GM23248 (cell line): Measurements from ENCODE around the gene SLC25A51.

Experiments
- EZH2 ChIP-seq: fragments of 200-600 bp; sonication (generic); IDR thresholded peaks from 2 replicates; pipeline ENCODE4 v1.6.1; 2018; ENCODE audit warnings: antibody characterized with exemption, mild to moderate bottlenecking; ENCODE audit not compliant: insufficient read depth, poor library complexity, severe bottlenecking
- EZH2phosphoT487 ChIP-seq: fragments of 200-600 bp; sonication (generic); IDR thresholded peaks from 2 replicates; pipeline ENCODE4 v1.6.1; 2018; ENCODE audit warnings: antibody characterized with exemption, moderate library complexity, mild to moderate bottlenecking, low read depth; ENCODE audit not compliant: insufficient read depth

DNA sequence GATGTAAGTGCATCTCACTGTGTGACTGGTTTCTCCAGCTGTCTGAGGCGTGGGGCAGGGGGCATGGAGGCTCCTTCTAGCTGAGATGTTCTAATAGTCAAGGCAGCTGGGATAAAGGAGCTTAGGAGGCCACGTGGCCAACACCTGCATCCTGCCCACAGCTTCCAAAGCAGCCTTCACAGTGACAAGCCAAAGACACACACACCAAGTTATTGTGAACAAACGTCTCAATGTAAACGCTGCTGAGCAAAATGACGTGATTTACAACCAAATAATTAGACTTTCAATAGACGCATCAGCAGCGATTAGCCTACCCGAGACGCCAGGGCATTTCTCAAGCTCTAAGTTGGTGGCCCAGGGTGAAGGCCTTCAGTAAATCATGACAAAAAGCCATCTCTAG, 23.2 kb upstream of the SLC25A51 start:
- TF ChIP-seq EZH2phosphoT487 (no peak), EZH2 (no peak)
